ENCODE data around the gene LBHD2. TPM values are rescaled to one million over a fixed set of nuclear protein-coding genes. Genes with fewer than 3 reads are reported as not detected.

LBHD2 gene
- total RNA-seq, 2 donors from 2014 or later: not detected

GRCh38 chr14:103072595-103073366, 11.2 kb upstream of the LBHD2 start:
- H3K36me3 Mint-ChIP-seq (ENCODE audit: insufficient read depth in 2 of 2): no peaks in the 10 kb centered on the region
- ATAC-seq (replicated peaks in 1 of 2): no peak
- H3K4me3 Mint-ChIP-seq: no peak overlapping the region
- H3K27me3 Mint-ChIP-seq (ENCODE audit: low read depth): peaks cover 5% of the 10 kb centered on the region
- no peaks in the 10 kb centered on the region for H3K9me3 Mint-ChIP-seq
- DNase-seq: no peak
- no peaks in the 10 kb centered on the region for H3K4me1 Mint-ChIP-seq (ENCODE audit: low read depth)
- no peak overlapping the region for H3K27ac Mint-ChIP-seq

- H3K4me3 Mint-ChIP-seq: no peak overlapping the region
- no peak overlapping the region for H3K27ac Mint-ChIP-seq
- no peaks in the 10 kb centered on the region for H3K4me1 Mint-ChIP-seq (ENCODE audit: low read depth)
- ATAC-seq (replicated peaks in 1 of 2): no peak
- H3K36me3 Mint-ChIP-seq (ENCODE audit: insufficient read depth in 2 of 2): no peaks in the 10 kb centered on the region
- no peak for DNase-seq
- peaks cover 5% of the 10 kb centered on the region for H3K27me3 Mint-ChIP-seq (ENCODE audit: low read depth)
- no peaks in the 10 kb centered on the region for H3K9me3 Mint-ChIP-seq
Measured at GRCh38 chr14:103073367-103073875, 10.6 kb upstream of the LBHD2 start.

- H3K27me3 Mint-ChIP-seq (ENCODE audit: low read depth): peaks cover 5% of the 10 kb centered on the region
- H3K27ac Mint-ChIP-seq: no peak overlapping the region
- no peaks in the 10 kb centered on the region for H3K4me1 Mint-ChIP-seq (ENCODE audit: low read depth)
- DNase-seq (no peak), ATAC-seq (replicated peaks in 1 of 2) (no peak)
- H3K36me3 Mint-ChIP-seq (ENCODE audit: insufficient read depth in 2 of 2): no peaks in the 10 kb centered on the region
- no peak overlapping the region for H3K4me3 Mint-ChIP-seq
- no peaks in the 10 kb centered on the region for H3K9me3 Mint-ChIP-seq
Measured at GRCh38 chr14:103073876-103074728, 9.9 kb upstream of the LBHD2 start.

GRCh38 chr14:103074729-103075367, 9.2 kb upstream of the LBHD2 start:
- Mint-ChIP-seq H3K27ac (no peak overlapping the region), H3K27me3 (ENCODE audit: low read depth) (peaks cover 5% of the 10 kb centered on the region), H3K4me3 (peak overlapping the region; percentile 50 to 62), H3K9me3 (no peaks in the 10 kb centered on the region), H3K4me1 (ENCODE audit: low read depth) (no peaks in the 10 kb centered on the region), H3K36me3 (ENCODE audit: insufficient read depth in 2 of 2) (no peaks in the 10 kb centered on the region)
- ATAC-seq (replicated peaks in 1 of 2): peak in 1 of 2 donors; percentile 11
- peak in 1 of 2 donors; percentile 34 for DNase-seq

GRCh38 chr14:103078420-103078749, 5.6 kb upstream of the LBHD2 start:
- Mint-ChIP-seq H3K27ac (no peak overlapping the region), H3K9me3 (no peaks in the 10 kb centered on the region), H3K27me3 (ENCODE audit: low read depth) (peaks cover 5% of the 10 kb centered on the region), H3K36me3 (ENCODE audit: insufficient read depth in 2 of 2) (no peaks in the 10 kb centered on the region), H3K4me1 (ENCODE audit: low read depth) (no peaks in the 10 kb centered on the region), H3K4me3 (no peak overlapping the region)
- DNase-seq: peak; percentile 78
- peak; percentile 71 to 73 for ATAC-seq (replicated peaks in 1 of 2)

GRCh38 chr14:103078860-103079587, 5.0 kb upstream of the LBHD2 start:
- peaks cover 5% of the 10 kb centered on the region for H3K27me3 Mint-ChIP-seq (ENCODE audit: low read depth)
- ATAC-seq (replicated peaks in 1 of 2) (no peak), DNase-seq (no peak)
- no peak overlapping the region for H3K27ac Mint-ChIP-seq
- H3K9me3 Mint-ChIP-seq: no peaks in the 10 kb centered on the region
- H3K36me3 Mint-ChIP-seq (ENCODE audit: insufficient read depth in 2 of 2): no peaks in the 10 kb centered on the region
- no peaks in the 10 kb centered on the region for H3K4me1 Mint-ChIP-seq (ENCODE audit: low read depth)
- no peak overlapping the region for H3K4me3 Mint-ChIP-seq

- H3K36me3 Mint-ChIP-seq (ENCODE audit: insufficient read depth in 2 of 2): peaks cover 0 to 1% of the 10 kb centered on the region in 2 donors
Measured at GRCh38 chr14:103081951-103082350, 2.1 kb upstream of the LBHD2 start.

GRCh38 chr14:103085106-103086091, 1.4 kb downstream of the LBHD2 start:
- Mint-ChIP-seq H3K4me3 (no peak overlapping the region), H3K9me3 (no peaks in the 10 kb centered on the region), H3K27ac (no peak overlapping the region), H3K36me3 (ENCODE audit: insufficient read depth in 2 of 2) (peaks cover 0 to 1% of the 10 kb centered on the region in 2 donors), H3K27me3 (ENCODE audit: low read depth) (peaks cover 17% of the 10 kb centered on the region), H3K4me1 (ENCODE audit: low read depth) (no peaks in the 10 kb centered on the region)
- no peak for ATAC-seq (replicated peaks in 1 of 2)
- DNase-seq: no peak

More at GRCh38 chr14:103081951-103082350, 2.1 kb upstream of the LBHD2 start:
- Mint-ChIP-seq H3K4me3 (no peak overlapping the region), H3K4me1 (ENCODE audit: low read depth) (no peaks in the 10 kb centered on the region), H3K9me3 (no peaks in the 10 kb centered on the region), H3K27me3 (ENCODE audit: low read depth) (peaks cover 15% of the 10 kb centered on the region), H3K27ac (no peak overlapping the region)
- DNase-seq (no peak), ATAC-seq (replicated peaks in 1 of 2) (no peak)

GRCh38 chr14:103086771-103087342, 2.8 kb downstream of the LBHD2 start:
- DNase-seq (no peak), ATAC-seq (replicated peaks in 1 of 2) (no peak)
- H3K36me3 Mint-ChIP-seq (ENCODE audit: insufficient read depth in 2 of 2): peaks cover 0 to 1% of the 10 kb centered on the region in 2 donors
- H3K4me1 Mint-ChIP-seq (ENCODE audit: low read depth): peaks cover 5% of the 10 kb centered on the region
- H3K4me3 Mint-ChIP-seq: no peak overlapping the region
- H3K27ac Mint-ChIP-seq: no peak overlapping the region
- H3K9me3 Mint-ChIP-seq: no peaks in the 10 kb centered on the region
- peaks cover 17% of the 10 kb centered on the region for H3K27me3 Mint-ChIP-seq (ENCODE audit: low read depth)

- ATAC-seq (replicated peaks in 1 of 2) (no peak), DNase-seq (no peak)
- no peaks in the 10 kb centered on the region for H3K9me3 Mint-ChIP-seq
- H3K4me3 Mint-ChIP-seq: no peak overlapping the region
- peaks cover 5% of the 10 kb centered on the region for H3K4me1 Mint-ChIP-seq (ENCODE audit: low read depth)
- H3K36me3 Mint-ChIP-seq (ENCODE audit: insufficient read depth in 2 of 2): peaks cover 0 to 1% of the 10 kb centered on the region in 2 donors
- no peak overlapping the region for H3K27ac Mint-ChIP-seq
- peaks cover 17% of the 10 kb centered on the region for H3K27me3 Mint-ChIP-seq (ENCODE audit: low read depth)
Measured at GRCh38 chr14:103087343-103087835, 3.4 kb downstream of the LBHD2 start.

- no peaks in the 10 kb centered on the region for H3K9me3 Mint-ChIP-seq
- H3K4me3 Mint-ChIP-seq: no peak overlapping the region
- H3K4me1 Mint-ChIP-seq (ENCODE audit: low read depth): peaks cover 5% of the 10 kb centered on the region
- peaks cover 17% of the 10 kb centered on the region for H3K27me3 Mint-ChIP-seq (ENCODE audit: low read depth)
- H3K27ac Mint-ChIP-seq: no peak overlapping the region
- DNase-seq (no peak), ATAC-seq (replicated peaks in 1 of 2) (no peak)
- H3K36me3 Mint-ChIP-seq (ENCODE audit: insufficient read depth in 2 of 2): peaks cover 0 to 1% of the 10 kb centered on the region in 2 donors
Measured at GRCh38 chr14:103088921-103089320, 4.9 kb downstream of the LBHD2 start.
